Measurements from ENCODE around the gene ARSA. TPM values are rescaled to one million over a fixed set of nuclear protein-coding genes. Genes with fewer than 3 reads are reported as not detected.

The ARSA gene
- total RNA-seq, 4 donors from 2014 or later = 23.3 to 51.8 (median 30.4) TPM

GRCh38 chr22:50600538-50600937 is 27.4 kb downstream of the ARSA start, which contains the start of gene MAPK8IP2:
Gene MAPK8IP2, plus strand, starts transcription at chr22:50600793. Its CDS starts 26 bp downstream, at chr22:50600819.
- no peak for DNase-seq (ENCODE audit: low spot score in 2 of 2)
- H3K4me3 ChIP-seq (ENCODE audit: low read depth, poor library complexity, severe bottlenecking) = no peak within 1 kb of the TSS
- whole genome bisulfite sequencing, 2 donors = 0% methylated on average over 34 of the region's 61 CpGs; no CpG with 5 or more reads in 1 of the 2 donors
- TF ChIP-seq POLR2A (IDR thresholded peaks at IDR 0.05) = no peak
- TF ChIP-seq, protein P1, sequence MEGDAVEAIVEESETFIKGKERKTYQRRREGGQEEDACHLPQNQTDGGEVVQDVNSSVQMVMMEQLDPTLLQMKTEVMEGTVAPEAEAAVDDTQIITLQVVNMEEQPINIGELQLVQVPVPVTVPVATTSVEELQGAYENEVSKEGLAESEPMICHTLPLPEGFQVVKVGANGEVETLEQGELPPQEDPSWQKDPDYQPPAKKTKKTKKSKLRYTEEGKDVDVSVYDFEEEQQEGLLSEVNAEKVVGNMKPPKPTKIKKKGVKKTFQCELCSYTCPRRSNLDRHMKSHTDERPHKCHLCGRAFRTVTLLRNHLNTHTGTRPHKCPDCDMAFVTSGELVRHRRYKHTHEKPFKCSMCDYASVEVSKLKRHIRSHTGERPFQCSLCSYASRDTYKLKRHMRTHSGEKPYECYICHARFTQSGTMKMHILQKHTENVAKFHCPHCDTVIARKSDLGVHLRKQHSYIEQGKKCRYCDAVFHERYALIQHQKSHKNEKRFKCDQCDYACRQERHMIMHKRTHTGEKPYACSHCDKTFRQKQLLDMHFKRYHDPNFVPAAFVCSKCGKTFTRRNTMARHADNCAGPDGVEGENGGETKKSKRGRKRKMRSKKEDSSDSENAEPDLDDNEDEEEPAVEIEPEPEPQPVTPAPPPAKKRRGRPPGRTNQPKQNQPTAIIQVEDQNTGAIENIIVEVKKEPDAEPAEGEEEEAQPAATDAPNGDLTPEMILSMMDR (IDR thresholded peaks at IDR 0.05) = no peak
- intact Hi-C loops (cut with DNase I; ENCODE audit: low total_unique reads) = no loop called here

DNA sequence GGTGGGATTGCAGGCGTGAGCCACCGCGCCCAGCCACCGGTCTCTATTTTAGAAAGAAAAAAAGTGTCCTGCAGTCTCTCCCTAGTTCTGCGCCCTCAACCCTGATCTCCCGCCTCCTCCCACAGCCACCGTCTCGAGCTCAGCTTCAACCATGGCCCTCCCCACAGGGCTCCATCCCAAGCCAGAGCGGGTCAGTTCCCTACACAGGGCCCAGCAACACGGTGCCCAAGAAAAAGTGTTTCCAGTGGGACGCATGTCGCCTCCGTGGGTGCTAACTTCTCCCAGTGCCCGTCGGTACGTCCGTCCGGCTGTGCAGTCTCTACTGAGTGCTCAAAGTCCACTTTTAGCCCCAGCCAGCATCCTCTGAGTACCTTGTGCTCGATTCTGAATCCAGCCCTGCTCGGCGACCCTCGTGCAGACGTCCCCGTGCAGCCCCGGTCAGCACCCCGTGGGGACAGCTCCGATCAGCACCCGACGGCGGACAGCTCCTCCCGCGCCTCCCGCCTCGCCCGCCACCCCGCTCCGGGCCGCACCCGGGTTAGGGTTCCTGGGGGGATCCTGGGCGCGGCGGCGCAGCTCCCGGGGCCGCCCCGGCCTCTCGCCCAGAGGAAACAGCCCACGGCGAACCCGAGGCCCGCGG is 28.0 kb downstream of the ARSA start:
- no peak for TF ChIP-seq POLR2A (IDR thresholded peaks at IDR 0.05)
- TF ChIP-seq, protein P1 (IDR thresholded peaks at IDR 0.05) = no peak
- intact Hi-C loops (cut with DNase I; ENCODE audit: low total_unique reads) = no loop called here
- H3K4me3 ChIP-seq (ENCODE audit: low read depth, poor library complexity, severe bottlenecking) = no peak overlapping the region
- 26 to 27% methylated on average over 29 to 31 of the region's 52 CpGs for WGBS, 2 donors
- no peak for DNase-seq (ENCODE audit: low spot score in 2 of 2)

- intact Hi-C loops (cut with DNase I; ENCODE audit: low total_unique reads) = no loop called here
- WGBS, 2 donors = 94 to 99% methylated on average over 5 of the region's 5 CpGs
- no peak for TF ChIP-seq POLR2A (IDR thresholded peaks at IDR 0.05)
- TF ChIP-seq, protein P1 (IDR thresholded peaks at IDR 0.05) = no peak
- no peak overlapping the region for H3K4me3 ChIP-seq (ENCODE audit: low read depth, poor library complexity, severe bottlenecking)
- no peak for DNase-seq (ENCODE audit: low spot score in 2 of 2)
Observed at GRCh38 chr22:50597097-50597496, 30.9 kb downstream of the ARSA start.

GRCh38 chr22:50595189-50595588 is 32.8 kb downstream of the ARSA start:
- WGBS, 2 donors = 88 to 89% methylated on average over 3 of the region's 3 CpGs
- DNase-seq (ENCODE audit: low spot score in 2 of 2) = no peak
- H3K4me3 ChIP-seq (ENCODE audit: low read depth, poor library complexity, severe bottlenecking) = no peak overlapping the region
- TF ChIP-seq, protein P1 (IDR thresholded peaks at IDR 0.05) = no peak
- no peak for TF ChIP-seq POLR2A (IDR thresholded peaks at IDR 0.05)
- intact Hi-C loops (cut with DNase I; ENCODE audit: low total_unique reads) = no loop called here

DNA sequence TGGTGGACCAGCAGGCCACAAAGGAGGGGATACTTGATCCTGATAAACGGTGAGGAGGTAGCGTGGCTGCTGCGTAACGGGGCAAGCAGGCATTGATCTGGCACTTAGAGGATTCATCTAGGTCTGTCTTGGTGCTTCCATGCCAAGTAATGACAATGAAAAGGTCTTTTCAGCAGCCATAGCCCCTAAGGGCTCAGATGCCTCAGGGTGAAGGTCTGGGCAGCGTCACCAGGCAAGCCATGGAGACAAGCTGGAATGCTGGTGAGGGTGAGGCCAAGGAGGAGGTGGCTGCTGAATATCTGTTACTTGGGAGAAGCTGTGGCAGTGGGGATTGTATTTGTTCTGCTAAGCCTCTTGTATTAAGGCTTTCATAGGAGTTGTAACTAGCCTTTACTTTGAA is 40.5 kb downstream of the ARSA start:
- no peak for DNase-seq (ENCODE audit: low spot score in 2 of 2)
- TF ChIP-seq, protein P1 (IDR thresholded peaks at IDR 0.05) = no peak
- no peak for TF ChIP-seq POLR2A (IDR thresholded peaks at IDR 0.05)
- H3K4me3 ChIP-seq (ENCODE audit: low read depth, poor library complexity, severe bottlenecking) = no peak overlapping the region
- 94 to 96% methylated on average over 5 of the region's 5 CpGs for WGBS, 2 donors
- intact Hi-C loops (cut with DNase I; ENCODE audit: low total_unique reads) = no loop called here

DNA sequence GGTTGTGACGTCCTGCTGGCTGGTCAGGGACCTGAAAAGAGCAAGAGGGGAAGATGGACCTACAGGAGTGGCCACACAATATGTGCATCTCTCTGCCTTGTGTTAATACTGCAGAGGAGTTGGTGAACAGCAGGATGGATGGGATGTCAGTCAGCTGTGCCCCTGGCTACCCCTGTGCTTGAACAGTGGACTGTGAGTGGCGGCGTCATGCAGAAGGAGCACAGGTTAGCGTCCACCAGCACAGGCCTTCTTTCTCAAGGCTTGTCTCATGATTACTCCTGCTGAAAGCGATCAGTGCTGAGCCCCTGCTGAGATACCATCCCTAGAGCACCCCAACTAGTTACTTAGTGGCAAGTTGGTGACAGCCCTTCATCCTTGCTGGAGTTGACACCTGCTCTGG is 41.5 kb downstream of the ARSA start:
- no peak overlapping the region for H3K4me3 ChIP-seq (ENCODE audit: low read depth, poor library complexity, severe bottlenecking)
- WGBS, 2 donors = 77 to 83% methylated on average over 4 to 5 of the region's 5 CpGs
- no peak for TF ChIP-seq POLR2A (IDR thresholded peaks at IDR 0.05)
- TF ChIP-seq, protein P1 (IDR thresholded peaks at IDR 0.05) = no peak
- intact Hi-C loops (cut with DNase I; ENCODE audit: low total_unique reads) = no loop called here
- no peak for DNase-seq (ENCODE audit: low spot score in 2 of 2)
